SHP77 (cell line): ENCODE measurements around the gene MTMR2.

Experiments used
- DNase-seq, 2 experiments: peaks; one replicate each; lab custom pipeline; 2025; lab: John Stamatoyannopoulos, UW

The MTMR2 gene

DNA sequence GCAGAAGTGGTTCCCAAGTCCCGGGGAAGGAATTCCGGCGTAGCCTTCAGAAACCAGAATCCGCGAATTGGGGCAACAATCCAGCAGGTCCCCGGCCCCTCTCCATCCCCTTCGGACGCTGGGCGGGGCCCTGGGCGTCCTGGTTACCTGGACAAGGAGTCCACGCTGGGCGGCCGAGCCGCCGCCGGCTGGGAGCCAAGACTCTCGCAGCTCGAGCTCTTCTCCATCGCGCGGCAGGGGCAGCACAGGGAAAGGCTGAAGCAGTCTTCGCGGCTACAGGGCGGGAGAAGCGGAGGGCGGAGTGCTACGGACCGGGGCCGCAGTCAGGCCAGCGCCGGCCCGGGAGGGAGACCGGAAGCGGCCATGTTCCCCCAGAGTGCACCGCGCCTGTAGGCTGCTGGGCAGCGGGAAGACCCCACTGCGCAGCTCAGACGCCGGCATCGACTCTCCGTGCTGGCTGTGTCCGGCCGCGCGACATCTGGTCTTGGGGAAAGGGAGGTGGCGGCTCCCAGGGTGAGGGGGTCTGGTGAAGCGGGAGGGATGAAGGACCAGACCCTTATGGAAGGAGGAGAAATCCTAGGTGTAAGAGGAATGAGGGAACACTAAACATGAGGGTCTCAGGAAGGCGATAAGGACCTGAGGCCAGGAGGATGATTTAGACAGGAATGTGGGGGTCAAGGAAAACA lies at the start of gene MTMR2:
Gene MTMR2 (minus strand): TSS at position 380 of the 686 bp plus-strand sequence. CDS start 153 bp downstream, at position 227.
- DNase-seq: peak; percentile 50 to 80

DNA sequence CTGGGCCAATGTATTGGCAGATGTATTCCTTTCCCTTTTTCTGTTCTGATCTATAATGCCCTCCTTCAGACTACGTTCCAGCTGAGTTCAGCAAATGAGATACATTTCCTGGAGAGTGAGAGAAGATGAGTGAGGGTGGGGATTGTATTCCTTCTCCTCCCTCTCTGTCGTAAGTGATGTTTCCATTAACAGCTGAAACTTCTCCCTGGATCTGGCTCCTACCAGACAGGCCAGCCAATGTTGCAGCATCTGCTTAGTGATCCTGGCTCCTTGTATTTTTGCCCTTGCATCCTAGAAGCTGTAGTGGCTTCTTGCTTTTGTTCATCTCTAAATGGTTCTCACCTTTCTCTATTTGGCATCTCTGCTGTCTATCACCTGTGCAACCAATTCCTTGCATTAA lies 48.2 kb upstream of the MTMR2 start:
- no peak for DNase-seq

DNA sequence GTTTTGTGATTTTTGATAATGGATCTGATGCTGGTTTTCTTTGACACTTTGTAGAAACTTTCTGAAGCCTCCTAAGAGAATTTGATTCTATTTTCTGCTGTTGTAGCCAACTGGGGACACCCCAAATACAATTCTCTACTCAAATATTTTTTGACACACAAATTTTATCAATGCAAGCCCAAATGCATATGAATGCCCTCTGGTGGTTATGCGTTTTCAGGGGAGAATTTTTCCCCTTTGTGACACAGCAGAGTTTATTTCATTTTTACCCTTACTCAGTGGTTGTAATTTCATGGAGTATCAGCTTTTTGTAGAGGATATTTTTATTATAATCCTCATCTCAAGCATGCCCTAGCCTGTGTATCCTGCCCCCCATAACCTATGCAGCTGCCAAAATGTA lies 44.7 kb upstream of the MTMR2 start:
- no peak for DNase-seq

DNA sequence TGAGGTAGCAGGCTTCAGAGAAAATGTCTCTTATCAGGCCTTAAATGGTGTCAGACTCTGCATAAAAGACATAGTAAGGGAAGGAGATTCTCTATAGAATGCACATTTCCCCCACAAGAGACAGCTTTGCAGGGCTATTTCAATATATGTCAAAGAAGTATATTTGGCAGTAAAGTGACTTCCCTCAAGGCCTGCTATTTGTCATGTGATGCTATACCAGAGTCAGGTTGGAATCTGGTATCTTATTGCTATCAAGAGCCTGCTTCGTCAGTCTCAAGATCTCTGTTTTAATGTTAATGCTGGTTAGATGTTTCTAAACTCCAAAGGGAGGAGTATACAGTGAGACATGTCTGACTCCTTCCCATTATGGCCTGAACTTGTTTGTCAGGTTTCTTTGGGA lies 40.4 kb upstream of the MTMR2 start:
- no peak for DNase-seq

DNA sequence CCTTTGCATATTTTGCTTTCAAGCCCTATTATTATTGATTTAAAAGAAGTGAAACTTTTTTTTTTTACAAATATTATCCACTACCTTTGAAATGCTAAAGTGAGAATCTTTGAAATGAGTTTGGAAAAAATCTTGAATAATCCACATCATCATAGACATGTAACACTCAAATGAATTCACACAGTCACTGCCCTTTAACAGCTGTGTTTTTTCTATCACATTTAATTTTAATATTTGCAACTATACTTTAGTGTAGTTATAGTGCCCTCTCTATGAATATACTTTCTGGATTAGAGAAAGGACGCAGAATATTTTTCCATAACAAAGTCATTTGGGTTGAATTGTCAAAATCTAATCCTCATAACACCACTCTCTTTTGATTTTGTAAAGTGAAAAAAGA lies 37.9 kb upstream of the MTMR2 start:
- DNase-seq: no peak

DNA sequence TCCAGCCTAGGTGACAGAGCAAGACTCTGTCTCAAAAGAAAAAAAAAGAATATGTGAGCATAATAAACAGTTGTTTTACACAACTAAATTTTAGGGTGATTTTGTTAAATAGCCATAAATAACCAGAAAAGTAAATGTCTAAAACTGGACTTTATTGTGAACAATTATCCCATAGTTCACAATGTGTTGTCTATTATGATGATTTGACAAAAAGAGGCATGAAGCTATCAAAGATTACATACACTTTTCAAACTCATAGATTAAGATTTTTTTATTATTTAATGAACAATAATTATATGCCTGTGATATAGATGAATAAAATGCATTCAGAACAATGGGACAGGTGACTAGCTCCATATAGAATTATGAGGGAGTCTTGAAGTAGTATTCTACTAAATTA lies 27.0 kb upstream of the MTMR2 start:
- no peak for DNase-seq

DNA sequence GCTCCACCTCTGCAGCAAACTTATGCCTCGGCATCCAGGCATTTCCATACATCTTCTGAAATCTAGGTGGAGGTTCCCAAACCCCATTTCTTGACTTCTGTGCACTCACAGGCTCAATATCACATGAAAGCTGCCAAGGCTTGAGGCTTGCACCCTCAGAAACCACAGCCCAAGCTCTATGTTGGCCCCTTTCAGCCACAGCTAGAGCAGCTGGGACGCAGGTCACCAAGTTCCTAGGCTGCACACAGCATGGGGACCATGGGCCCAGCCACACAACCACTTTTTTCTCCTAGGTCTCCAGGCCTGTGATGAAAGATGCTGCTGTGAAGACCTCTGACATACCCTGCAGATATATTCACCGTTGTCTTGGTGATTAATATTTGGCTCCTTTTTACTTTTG lies 24.7 kb upstream of the MTMR2 start:
- no peak for DNase-seq

DNA sequence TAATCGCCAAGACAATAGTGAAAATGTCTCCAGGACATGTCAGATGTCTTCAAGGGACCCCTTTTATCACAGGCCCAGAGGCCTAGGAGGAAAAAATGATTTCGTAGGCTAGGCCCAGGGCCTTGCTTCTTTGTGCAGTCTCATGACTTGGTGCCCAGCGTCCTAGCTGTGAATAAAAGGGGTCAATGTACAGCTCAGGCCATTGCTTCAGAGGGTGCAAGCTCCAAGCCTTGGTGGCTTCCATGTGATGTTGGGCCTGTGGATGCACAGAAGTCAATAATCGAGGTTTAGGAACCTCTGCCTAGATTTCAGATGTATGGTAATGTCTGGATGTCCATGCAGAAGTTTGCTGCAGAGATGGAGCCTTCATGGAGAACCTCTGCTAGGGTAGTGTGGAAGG lies 20.7 kb upstream of the MTMR2 start:
- no peak for DNase-seq

DNA sequence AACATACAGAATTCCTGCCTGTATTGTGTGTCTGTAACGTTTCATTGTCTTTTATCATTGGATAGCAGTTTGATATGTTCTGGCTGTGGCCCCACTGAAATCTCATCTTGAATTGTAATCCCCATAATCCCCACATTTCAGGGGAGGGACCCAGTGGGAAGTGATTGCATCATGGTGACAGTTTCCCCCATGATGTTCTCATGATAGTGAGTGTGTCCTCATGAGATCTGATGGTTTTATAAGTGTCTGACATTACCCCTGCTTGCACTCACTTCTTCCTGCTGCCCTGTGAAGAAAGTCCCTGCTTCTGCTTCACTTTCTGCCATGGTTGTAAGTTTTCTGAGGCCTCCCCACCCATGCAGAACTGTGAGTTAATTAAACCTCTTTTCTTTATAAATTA lies 19.6 kb upstream of the MTMR2 start:
- no peak for DNase-seq

DNA sequence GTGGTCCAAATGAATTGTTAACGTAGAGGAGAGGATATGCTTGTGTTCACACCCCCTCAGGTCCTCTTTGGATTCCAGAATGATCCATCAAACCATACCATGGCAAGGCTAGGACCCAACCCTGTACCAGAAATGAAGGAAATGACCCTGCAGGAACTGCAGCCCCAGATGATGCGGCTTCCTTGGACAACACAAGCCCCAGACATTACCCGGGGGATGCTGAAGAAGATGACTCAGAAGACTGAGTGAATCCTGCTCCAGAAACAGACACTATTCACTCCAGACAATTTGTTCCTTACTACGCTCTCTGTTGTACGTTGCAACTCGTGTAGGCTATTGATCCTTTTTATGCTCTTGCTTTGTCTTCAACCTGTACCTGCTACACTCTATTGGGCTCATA lies 15.2 kb upstream of the MTMR2 start:
- no peak for DNase-seq

DNA sequence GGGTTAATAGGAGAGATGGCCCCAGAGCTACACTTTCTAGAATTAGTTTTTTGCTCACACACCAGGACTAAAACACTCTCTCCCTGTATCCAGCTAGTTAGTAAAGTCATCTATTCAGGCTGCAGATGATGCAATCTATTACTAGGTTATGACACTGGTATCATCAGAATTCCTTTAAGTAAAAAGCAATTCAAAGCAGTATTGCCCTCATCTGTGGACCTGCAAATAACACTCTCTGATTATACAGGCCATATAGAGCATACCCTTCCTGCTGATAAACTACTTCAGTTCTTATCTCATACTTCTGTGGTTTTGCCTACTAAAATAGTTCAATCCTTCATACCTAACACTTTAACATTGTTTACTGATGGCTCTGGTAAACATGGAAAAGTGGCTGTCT lies 13.5 kb upstream of the MTMR2 start:
- no peak for DNase-seq

DNA sequence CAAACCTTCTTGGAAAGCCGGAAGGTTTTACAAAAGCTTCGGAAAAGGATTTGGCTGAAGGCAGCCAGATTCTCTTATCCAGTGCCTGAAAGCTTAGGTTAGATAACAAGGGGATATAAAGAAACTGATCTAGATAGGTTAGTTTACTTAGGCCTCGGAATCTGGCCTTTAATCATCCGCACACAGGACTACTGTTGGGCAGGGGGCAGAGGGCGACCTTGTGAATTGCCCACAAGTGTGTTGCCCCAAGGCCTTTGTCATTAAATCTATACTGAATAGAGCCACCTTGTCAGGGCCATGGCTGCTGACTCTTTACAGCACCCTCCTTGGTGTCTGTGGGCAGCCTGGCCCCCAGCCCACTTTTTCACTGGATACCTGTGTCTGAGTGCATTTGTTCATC lies 9.7 kb upstream of the MTMR2 start:
- DNase-seq: no peak

DNA sequence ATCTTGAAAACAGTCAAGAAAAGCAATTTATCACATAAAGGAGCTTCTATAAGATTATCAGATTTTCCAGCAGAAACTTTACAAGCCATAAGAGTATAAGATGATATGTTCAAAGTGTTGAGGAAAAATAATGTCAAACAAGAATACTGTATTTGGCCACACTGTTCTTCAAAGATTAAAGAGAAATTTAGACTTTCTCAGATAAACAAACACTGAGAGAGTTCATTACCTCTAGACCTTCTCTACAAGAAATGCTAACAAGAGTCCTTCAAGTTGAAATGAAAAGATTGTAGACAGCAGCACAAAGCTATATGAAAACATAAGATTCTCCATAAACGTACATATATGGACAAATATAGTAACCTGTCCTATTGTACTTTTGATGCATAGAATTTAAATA lies 8.0 kb upstream of the MTMR2 start:
- DNase-seq: no peak

DNA sequence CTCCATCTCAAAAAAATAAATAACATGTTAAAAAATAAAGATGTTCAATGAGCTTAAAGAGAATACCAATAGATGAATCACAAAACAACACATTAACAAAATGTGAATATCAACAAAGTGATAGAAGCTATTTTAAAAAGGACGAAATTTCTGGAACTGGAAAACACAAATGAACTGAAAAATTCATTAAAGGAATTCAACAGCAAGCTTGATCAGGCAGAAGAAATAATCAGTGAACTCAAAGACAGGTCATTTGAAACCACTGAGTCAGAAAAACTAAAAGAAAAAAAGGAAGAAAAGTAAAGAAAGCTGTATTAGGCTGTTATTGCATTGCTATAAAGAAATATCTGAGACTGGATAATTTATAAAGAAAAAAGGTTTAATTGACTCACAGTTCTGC lies 7.0 kb upstream of the MTMR2 start:
- DNase-seq: no peak

DNA sequence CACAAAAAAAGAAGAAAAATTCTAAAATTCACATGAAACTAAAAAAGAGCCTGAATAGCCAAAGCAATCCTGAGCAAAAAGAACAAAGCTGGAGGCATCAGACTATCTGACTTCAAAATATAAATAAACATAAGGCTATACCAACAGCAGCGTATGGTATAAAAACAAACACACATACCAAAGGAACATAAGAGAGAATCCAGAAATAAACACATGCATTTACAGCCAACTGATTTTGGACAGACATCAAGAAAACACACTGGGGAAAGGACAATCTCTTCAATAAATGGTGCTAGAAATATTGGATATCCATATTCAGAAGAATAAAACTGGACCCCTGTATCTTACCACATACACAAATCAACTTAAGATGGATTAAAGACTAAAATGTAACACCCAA lies 2.8 kb upstream of the MTMR2 start:
- DNase-seq: no peak

DNA sequence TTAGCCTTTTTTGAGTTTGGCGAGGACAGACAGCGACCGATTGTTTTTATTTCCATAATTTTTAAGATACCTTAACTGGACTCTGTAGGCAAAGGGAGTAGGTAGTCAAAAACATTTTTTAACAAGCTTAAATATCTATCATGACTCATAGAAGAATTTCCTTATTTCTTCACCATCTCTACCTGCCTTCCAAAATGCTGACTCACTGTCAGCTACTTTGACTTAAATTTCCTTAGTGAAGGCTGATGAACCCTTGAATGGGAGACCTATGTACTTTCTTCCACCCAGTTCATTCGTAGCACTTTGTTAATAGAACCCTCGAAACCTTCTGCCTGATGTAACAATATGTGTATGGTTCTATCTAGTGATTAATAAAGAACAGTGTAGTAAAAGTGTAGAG lies 1.1 kb upstream of the MTMR2 start:
- DNase-seq: no peak

DNA sequence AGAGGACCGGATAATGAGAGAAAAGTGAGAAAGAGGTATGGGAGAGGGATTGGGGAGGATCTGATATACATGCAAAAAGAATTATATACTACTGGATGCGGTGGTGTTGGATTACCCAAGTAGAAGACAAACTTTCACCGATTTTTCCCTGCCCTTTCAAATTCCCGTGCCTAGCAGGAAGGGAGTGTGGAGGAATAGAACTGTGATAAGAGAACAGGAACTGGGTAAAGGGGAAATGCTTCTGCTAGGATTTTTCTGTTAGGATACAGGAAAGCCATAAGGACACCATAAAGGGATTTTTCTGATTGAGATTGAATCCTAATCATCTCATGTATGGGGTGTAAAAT lies 480 bp upstream of the MTMR2 start:
- DNase-seq: peak in 1 of 2 experiments; percentile 29

DNA sequence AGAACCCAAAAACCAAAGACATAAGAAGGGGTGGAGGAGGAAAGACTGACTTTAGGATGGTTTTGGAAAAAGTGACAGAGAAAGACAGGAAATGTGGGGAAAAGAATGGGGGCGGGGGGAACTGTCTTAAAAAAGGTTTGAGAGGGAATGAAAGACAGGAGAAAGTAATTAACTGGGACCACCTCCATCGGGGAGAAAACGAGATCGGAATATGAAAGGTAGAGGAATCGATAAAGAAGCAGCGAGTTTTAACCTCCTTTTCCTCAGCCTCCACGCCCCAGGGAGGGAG lies 524 bp downstream of the MTMR2 start:
- no peak for DNase-seq

DNA sequence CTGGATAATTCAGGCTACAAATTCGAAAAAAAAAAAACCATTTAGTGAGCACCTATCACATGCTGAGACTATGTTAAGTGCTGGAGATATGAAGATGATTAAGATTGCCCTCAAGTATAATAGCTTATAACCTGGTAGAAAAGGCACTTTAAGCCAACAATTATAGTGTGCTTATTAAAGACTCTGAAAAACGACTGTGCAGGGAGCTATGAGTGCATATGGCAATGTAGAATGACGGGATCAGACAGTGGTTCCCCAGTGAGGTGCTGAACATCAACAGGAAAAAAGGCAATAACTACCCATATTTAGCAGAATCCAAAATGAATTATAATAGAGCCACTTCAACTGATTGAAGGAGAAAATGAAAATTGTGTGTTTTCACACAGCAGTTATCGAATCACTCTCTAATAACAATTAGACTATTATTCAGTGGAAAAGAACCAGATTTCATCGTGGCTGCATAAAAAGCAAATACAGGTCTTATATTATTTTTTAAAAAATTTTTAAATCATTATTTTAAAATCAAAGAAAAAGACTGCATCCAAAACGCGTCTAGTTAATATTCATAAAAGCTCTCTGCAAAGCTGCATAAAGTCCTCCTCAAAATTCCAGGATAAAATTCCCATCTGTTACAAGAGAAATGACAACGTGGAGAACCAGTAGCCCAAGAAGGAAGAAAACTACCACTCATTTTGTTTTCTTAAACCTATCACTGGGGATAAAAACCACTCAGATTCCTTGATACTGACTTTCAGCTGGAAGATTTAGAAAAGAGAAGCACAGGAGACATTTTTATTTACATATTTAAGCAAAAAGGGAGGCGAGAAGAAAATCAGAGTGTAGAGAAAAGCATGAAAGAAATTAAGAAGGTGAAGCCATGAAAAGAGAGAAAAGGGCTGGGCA lies 1.1 kb downstream of the MTMR2 start:
- no peak for DNase-seq

DNA sequence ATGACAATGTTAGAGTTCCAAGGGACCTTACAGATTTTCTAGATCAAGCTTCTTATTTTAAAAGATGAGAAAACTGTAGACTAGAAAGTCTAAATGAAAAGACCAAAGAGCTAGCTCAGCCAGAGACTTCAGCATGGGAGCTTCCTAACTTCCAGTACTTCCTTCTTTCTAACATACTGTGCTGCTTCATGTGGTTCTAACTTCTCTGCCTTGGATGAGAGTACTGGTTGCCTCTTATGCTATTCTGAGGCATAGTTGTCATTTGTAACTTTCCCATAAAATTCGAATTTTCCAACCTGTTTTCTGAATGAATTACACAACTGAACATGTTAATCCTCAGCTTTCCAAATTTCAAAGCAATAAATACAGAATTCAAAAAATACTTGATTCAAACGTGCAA lies 1.8 kb downstream of the MTMR2 start:
- no peak for DNase-seq

DNA sequence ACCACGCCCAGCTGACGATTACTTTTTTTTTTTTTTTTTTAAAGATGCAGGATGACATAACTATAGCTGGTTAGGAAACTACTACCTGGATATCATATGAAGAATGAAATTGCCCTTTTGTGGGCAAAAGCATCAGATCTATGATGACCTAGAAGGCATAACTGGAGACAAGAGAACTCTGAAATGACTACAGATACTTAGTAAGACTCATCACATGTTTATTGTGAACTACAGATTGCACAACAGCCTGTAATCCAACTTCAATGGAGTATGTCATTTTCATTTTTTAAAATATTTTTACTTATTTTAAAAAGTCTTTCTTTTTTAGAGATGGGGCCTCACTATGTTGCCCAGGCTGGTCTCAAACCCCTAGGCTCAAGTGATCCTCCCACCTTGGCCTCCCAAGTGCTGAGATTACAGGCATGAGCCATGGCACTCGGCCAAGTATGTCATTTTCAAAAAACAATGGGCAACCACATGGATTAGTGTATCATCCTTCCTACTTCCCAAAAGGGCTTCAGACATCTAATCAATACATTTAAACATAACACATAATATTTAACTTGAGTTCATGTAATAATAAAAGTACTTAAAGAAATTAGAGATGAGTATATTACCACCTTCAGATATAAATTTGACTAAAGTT lies 3.3 kb downstream of the MTMR2 start:
- no peak for DNase-seq

DNA sequence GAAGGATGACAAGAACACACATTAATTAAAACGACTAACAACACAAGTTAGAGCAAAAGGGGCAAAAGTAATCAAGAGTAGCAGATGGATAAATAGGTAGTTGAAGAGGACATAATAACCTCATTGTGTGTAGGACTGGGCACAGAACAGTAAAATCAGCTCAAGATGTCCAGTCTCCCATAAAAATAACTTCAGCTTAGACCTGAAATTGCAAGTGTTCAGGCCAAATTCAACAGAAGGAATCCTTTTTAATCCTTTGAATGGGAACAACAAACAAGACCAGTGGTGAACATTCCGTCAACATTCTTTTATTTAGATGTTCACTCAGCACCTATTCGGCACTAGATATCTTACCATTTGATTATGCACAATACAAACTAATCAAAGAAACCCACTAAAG lies 4.4 kb downstream of the MTMR2 start:
- DNase-seq: no peak

DNA sequence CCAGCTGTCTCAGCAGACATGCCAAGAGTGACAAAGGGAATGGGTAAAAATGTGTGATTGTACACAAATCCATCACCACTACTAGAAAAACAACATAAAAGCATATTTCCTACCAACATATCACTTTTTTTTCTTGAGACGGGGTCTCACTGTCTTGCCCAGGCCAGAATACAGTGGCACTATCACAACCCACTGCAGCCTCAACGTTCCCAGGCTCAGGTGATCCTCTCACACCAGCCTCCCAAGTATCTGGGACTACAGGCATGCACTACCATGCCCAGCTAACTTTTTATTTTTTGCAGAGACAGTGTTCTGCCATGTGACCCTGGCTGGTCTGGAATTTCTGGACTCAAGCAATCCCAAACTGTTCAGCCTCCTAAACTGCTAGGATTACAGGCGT lies 5.2 kb downstream of the MTMR2 start:
- DNase-seq: no peak
